SU-DHL-6 (cell line): ENCODE measurements around the gene PLAC1.

ENCODE experiments used
- H2AFZ ChIP-seq: fragments of 200-600 bp; sonication (generic); 2 replicates; pipeline ENCODE4 v1.6.1; 2014; ENCODE audit warnings: low read depth, mild to moderate bottlenecking, moderate library complexity, mixed read lengths, antibody characterized with exemption, low read length; ENCODE audit not compliant: severe bottlenecking
- H3F3A ChIP-seq: fragments of 200-600 bp; shearing (Covaris generic); 2 replicates; pipeline ENCODE4 v1.6.0; 2016; ENCODE audit warnings: antibody characterized with exemption, mild to moderate bottlenecking; ENCODE audit not compliant: insufficient read depth
- H3K27ac ChIP-seq: fragments of 200-600 bp; sonication (generic); 2 replicates; pipeline ENCODE4 v1.5.1; 2016; ENCODE audit warnings: low read depth, mild to moderate bottlenecking, low read length, moderate library complexity, mixed read lengths
- H3K27me3 ChIP-seq: fragments of 200-600 bp; sonication (generic), shearing (Covaris generic); 2 replicates; pipeline ENCODE4 v1.6.0; 2014; ENCODE audit warnings: mild to moderate bottlenecking, low read length
- H3K36me3 ChIP-seq: fragments of 200-600 bp; sonication (generic); 2 replicates; pipeline ENCODE4 v1.6.1; 2014; ENCODE audit warnings: mild to moderate bottlenecking, low read length, mixed read lengths
- H3K4me2 ChIP-seq: fragments of 300-600, 200-600 bp; shearing (Covaris generic), sonication (generic); 2 replicates; pipeline ENCODE4 v1.6.0; 2014; ENCODE audit warnings: low read length, low read depth, mild to moderate bottlenecking; ENCODE audit not compliant: poor library complexity, severe bottlenecking
- H3K4me3 ChIP-seq: fragments of 200-600 bp; sonication (generic); 2 replicates; pipeline ENCODE4 v1.5.1; 2014; ENCODE audit warnings: antibody characterized with exemption, low read length, mild to moderate bottlenecking, mixed read lengths; ENCODE audit not compliant: insufficient read depth, poor library complexity, severe bottlenecking
- H3K79me2 ChIP-seq: fragments of 200-600 bp; sonication (generic); 2 replicates; pipeline ENCODE4 v1.6.1; 2014; ENCODE audit warnings: mild to moderate bottlenecking, low read length, moderate library complexity; ENCODE audit not compliant: insufficient read depth
- H3K9ac ChIP-seq: fragments of 200-600 bp; sonication (generic); 2 replicates; pipeline ENCODE4 v1.7.0; 2014; ENCODE audit warnings: mild to moderate bottlenecking, low read length
- H3K9me2 ChIP-seq: fragments of 200-600 bp; sonication (generic); replicated peaks from 2 replicates; pipeline ENCODE4 v1.6.1; 2014; ENCODE audit warnings: low read length; ENCODE audit not compliant: insufficient read depth
- H3K9me3 ChIP-seq: fragments of 200-600 bp; sonication (generic); 2 replicates; pipeline ENCODE4 v1.6.1; 2014; ENCODE audit warnings: low read length, mixed read lengths; ENCODE audit not compliant: insufficient read depth
- H4K20me1 ChIP-seq: fragments of 200-600 bp; sonication (generic); 2 replicates; pipeline ENCODE4 v1.6.1; 2014; ENCODE audit warnings: low read depth, mild to moderate bottlenecking, antibody characterized with exemption, low read length, moderate library complexity, mixed read lengths
- CTCF ChIP-seq: fragments of 200-600 bp; sonication (generic); IDR thresholded peaks from one replicate; pipeline ENCODE4 v1.5.1; 2017; ENCODE audit warnings: antibody characterized with exemption, mild to moderate bottlenecking, low read length, moderate library complexity; ENCODE audit not compliant: insufficient read depth, poor library complexity, severe bottlenecking
- EZH2phosphoT487 ChIP-seq: fragments of 200-600 bp; sonication (generic), shearing (Covaris generic); conservative IDR thresholded peaks from 2 replicates; pipeline ENCODE4 v1.6.1; 2018; ENCODE audit warnings: mild to moderate bottlenecking, antibody characterized with exemption, low read length, moderate library complexity, mixed read lengths

PLAC1 gene

GRCh38 chrX:134692233-134692632 lies 34.0 kb upstream of the PLAC1 start:
- no peaks in the 10 kb centered on the region for H3K9me3 ChIP-seq
- H4K20me1 ChIP-seq = no peaks in the 10 kb centered on the region
- H3K9me2 ChIP-seq = no peaks in the 10 kb centered on the region
- H3K27me3 ChIP-seq = no peaks in the 10 kb centered on the region
- H3K36me3 ChIP-seq = no peaks in the 10 kb centered on the region
- H2AFZ ChIP-seq = no peak overlapping the region
- H3K79me2 ChIP-seq = no peaks in the 10 kb centered on the region
- TF ChIP-seq EZH2phosphoT487 (no peak), CTCF (no peak)
- H3K4me2 ChIP-seq = no peak overlapping the region
- H3F3A ChIP-seq = no peaks in the 10 kb centered on the region
- no peak overlapping the region for H3K9ac ChIP-seq
- no peak overlapping the region for H3K27ac ChIP-seq
- no peak overlapping the region for H3K4me3 ChIP-seq

DNA sequence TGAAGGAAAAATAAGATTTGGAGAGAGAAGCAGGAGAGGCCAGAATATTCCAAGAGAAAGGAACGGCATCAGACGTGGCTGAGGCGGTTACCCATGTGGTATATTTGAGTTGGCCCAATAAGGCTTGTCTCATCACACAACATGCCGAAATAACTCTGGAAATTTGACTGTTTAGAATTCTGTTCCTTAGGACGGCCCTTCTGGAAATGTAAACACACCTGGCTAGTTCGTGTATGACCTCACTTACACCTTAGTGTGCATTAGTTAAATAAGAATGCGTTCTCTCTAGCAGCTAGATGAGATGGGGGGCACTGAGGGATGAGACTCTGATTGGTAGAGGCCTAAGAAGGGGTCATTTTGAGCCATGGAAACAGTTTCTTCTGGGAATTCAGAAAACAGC lies 33.2 kb upstream of the PLAC1 start:
- H3K36me3 ChIP-seq = no peaks in the 10 kb centered on the region
- H4K20me1 ChIP-seq = no peaks in the 10 kb centered on the region
- no peaks in the 10 kb centered on the region for H3K9me3 ChIP-seq
- H3K27ac ChIP-seq = no peak overlapping the region
- H3K4me2 ChIP-seq = no peak overlapping the region
- no peak for TF ChIP-seq EZH2phosphoT487
- TF ChIP-seq CTCF = no peak
- H3F3A ChIP-seq = no peaks in the 10 kb centered on the region
- no peak overlapping the region for H3K4me3 ChIP-seq
- no peak overlapping the region for H2AFZ ChIP-seq
- no peak overlapping the region for H3K9ac ChIP-seq
- H3K79me2 ChIP-seq = no peaks in the 10 kb centered on the region
- H3K9me2 ChIP-seq = no peaks in the 10 kb centered on the region
- H3K27me3 ChIP-seq = no peaks in the 10 kb centered on the region

- H4K20me1 ChIP-seq = no peaks in the 10 kb centered on the region
- no peaks in the 10 kb centered on the region for H3K27me3 ChIP-seq
- no peak overlapping the region for H3K9ac ChIP-seq
- H3K27ac ChIP-seq = no peak overlapping the region
- H3F3A ChIP-seq = no peaks in the 10 kb centered on the region
- no peaks in the 10 kb centered on the region for H3K9me3 ChIP-seq
- no peaks in the 10 kb centered on the region for H3K79me2 ChIP-seq
- H3K36me3 ChIP-seq = no peaks in the 10 kb centered on the region
- H3K4me2 ChIP-seq = no peak overlapping the region
- H2AFZ ChIP-seq = no peak overlapping the region
- TF ChIP-seq CTCF (no peak), EZH2phosphoT487 (no peak)
- H3K4me3 ChIP-seq = no peak overlapping the region
- no peaks in the 10 kb centered on the region for H3K9me2 ChIP-seq
Observed at GRCh38 chrX:134688839-134689238, 30.6 kb upstream of the PLAC1 start.
